ENCODE results near the gene PDCD4.

PDCD4 gene

GRCh38 chr10:110842326-110842904 is 29.3 kb upstream of the PDCD4 start:
- DNase-seq (ENCODE audit: low read depth): no peak

- DNase-seq (ENCODE audit: low read depth): no peak
These were observed 28.7 kb upstream of the PDCD4 start for GRCh38 chr10:110843031-110843430.

GRCh38 chr10:110843796-110844616 is 27.7 kb upstream of the PDCD4 start:
- no peak for DNase-seq (ENCODE audit: low read depth)

GRCh38 chr10:110844617-110844881 is 27.2 kb upstream of the PDCD4 start:
- DNase-seq (ENCODE audit: low read depth): no peak

- no peak for DNase-seq (ENCODE audit: low read depth)
These were observed 26.5 kb upstream of the PDCD4 start for GRCh38 chr10:110845192-110845755.

- no peak for DNase-seq (ENCODE audit: low read depth)
These were observed 25.7 kb upstream of the PDCD4 start for GRCh38 chr10:110845756-110846620.

GRCh38 chr10:110847374-110847773 is 24.4 kb upstream of the PDCD4 start:
- DNase-seq (ENCODE audit: low read depth): no peak

GRCh38 chr10:110848106-110848505 is 23.6 kb upstream of the PDCD4 start:
- DNase-seq (ENCODE audit: low read depth): no peak

- DNase-seq (ENCODE audit: low read depth): no peak
These were observed 21.6 kb upstream of the PDCD4 start for GRCh38 chr10:110850099-110850498.

- DNase-seq (ENCODE audit: low read depth): no peak
These were observed 20.6 kb upstream of the PDCD4 start for GRCh38 chr10:110851020-110851612.

GRCh38 chr10:110852255-110852896 is 19.4 kb upstream of the PDCD4 start:
- no peak for DNase-seq (ENCODE audit: low read depth)

- DNase-seq (ENCODE audit: low read depth): no peak
These were observed 18.8 kb upstream of the PDCD4 start for GRCh38 chr10:110852947-110853346.

- DNase-seq (ENCODE audit: low read depth): no peak
These were observed 17.7 kb upstream of the PDCD4 start for GRCh38 chr10:110853921-110854605.

GRCh38 chr10:110857265-110858171 is 14.2 kb upstream of the PDCD4 start:
- no peak for DNase-seq (ENCODE audit: low read depth)

- DNase-seq (ENCODE audit: low read depth): no peak
These were observed 13.3 kb upstream of the PDCD4 start for GRCh38 chr10:110858297-110858934.

GRCh38 chr10:110859206-110859972 is 12.3 kb upstream of the PDCD4 start:
- DNase-seq (ENCODE audit: low read depth): no peak

- no peak for DNase-seq (ENCODE audit: low read depth)
These were observed 11.8 kb upstream of the PDCD4 start for GRCh38 chr10:110859973-110860376.

- DNase-seq (ENCODE audit: low read depth): no peak
These were observed 11.0 kb upstream of the PDCD4 start for GRCh38 chr10:110860576-110861241.
